ENCODE data around the gene POLR1G.

DNA sequence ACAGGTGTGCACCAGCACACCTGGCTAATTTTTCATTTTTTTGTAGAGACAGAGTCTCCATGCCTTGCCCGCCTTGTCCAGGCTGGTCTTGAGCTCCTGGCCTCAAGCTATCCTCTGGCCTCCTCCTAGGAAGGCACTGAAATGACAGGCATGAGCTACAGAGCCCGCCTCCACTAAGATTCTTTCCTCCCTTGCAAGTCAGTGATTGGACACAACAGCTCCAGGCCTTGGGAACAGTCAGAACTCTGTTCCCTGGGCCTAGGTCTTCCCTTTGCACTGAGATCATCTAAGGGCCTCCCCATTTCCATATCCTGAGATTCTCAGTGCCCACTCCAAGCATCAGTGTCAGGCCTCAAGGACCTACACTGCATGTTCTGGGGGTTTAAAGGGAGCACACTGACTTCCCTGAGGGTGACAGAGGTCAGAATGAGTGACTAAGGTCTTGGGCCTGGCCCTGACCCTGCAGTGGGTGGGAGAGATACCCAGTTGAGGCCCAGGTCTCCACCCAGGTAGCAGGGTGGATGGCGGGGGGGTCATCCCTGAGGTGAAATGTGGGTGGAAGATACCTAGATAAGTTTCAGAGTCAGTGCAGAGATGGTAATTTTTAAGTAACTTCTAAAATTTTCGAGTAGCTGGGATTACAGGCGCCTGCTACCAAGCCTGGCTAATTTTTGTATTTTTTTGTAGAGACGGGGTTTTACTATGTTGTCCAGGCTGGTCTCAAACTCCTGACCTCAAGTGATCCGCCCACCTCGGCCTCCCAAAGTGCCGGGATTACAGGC, 34.6 kb downstream of the POLR1G start:
- TF ChIP-seq YY1 (IDR thresholded peaks at IDR 0.05; ENCODE audit: insufficient read depth, insufficient read length) (no peak), ZNF274 (IDR thresholded peaks at IDR 0.05; ENCODE audit: low read depth, low read length) (no peak)

All from NT2/D1 (cell line).